Skeletal muscle satellite cell (primary cell): ENCODE results near the gene NPM1.
A peak's percentile ranks its signal among the peaks of the same experiment; 100 is the strongest.

Experiments used
- H3K27me3 ChIP-seq: 2 replicates; pipeline ENCODE4 v1.7.0; 2013; ENCODE audit warnings: low read length; ENCODE audit not compliant: control insufficient read depth, insufficient read depth
- H3K36me3 ChIP-seq: 2 replicates; pipeline ENCODE4 v1.7.0; 2013; ENCODE audit warnings: mild to moderate bottlenecking, control low read depth, low read length; ENCODE audit not compliant: insufficient read depth
- H3K4me1 ChIP-seq: 2 replicates; pipeline ENCODE4 v1.7.0; 2013; ENCODE audit warnings: low read length; ENCODE audit not compliant: control insufficient read depth, insufficient read depth
- H3K4me2 ChIP-seq: 2 replicates; pipeline ENCODE4 v1.7.0; 2013; ENCODE audit warnings: mild to moderate bottlenecking, low read length
- H3K4me3 ChIP-seq: 2 replicates; pipeline ENCODE4 v1.7.0; 2013; ENCODE audit warnings: low read length
- H3K9ac ChIP-seq: 2 replicates; pipeline ENCODE4 v1.7.0; 2013; ENCODE audit warnings: mild to moderate bottlenecking, low read depth, low read length, moderate library complexity
- H3K9me3 ChIP-seq: replicated peaks from 2 replicates; pipeline ENCODE4 v1.7.0; 2013; ENCODE audit warnings: mild to moderate bottlenecking, control low read depth, low read length

Gene NPM1

DNA sequence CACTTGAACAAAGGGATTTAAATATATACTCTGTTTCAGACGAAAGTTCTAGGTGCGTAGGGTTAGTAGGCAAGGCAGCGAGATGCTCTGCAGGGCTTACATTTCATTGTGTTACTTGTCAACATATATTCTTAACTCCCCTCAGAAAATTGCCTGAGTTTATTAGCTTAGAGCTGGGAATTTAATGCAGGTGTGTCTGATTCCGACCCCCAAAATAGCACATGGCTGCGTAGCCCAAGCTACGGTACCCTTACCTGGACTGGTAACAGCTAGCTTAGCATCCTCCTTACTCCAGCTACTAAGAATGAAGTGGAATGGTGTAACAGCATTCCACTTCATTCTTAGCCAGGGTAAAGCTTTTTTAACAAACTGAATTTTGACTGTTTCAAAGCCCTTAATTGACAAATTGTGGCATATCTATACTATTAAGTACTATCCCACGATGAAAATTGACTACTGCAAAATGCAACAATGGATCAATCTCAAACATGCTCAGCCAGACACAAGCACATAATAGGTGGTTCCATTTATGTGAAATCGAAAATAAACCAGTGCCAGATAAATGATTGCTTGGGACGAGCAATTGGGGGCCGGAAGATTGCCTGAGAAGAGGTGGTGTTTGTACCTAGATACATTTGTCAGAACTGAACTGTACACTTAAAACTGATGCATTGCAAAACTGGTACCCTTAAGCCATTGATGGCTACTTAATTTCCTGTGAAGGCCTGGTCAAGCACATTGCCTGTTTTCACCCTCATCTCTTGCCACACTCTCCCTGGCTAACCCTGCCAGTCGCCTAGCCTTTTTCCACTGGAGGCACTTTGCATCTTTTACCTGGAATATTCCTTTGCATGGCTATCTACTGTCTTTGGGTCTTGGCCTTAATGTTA, 28.8 kb downstream of the NPM1 start:
- no peaks in the 10 kb centered on the region for H3K9me3 ChIP-seq
- H3K9ac ChIP-seq: no peak overlapping the region
- H3K36me3 ChIP-seq: peaks cover 31% of the 10 kb centered on the region
- H3K4me3 ChIP-seq: no peak overlapping the region
- no peak overlapping the region for H3K4me2 ChIP-seq
- no peaks in the 10 kb centered on the region for H3K27me3 ChIP-seq
- peaks cover 21% of the 10 kb centered on the region for H3K4me1 ChIP-seq

DNA sequence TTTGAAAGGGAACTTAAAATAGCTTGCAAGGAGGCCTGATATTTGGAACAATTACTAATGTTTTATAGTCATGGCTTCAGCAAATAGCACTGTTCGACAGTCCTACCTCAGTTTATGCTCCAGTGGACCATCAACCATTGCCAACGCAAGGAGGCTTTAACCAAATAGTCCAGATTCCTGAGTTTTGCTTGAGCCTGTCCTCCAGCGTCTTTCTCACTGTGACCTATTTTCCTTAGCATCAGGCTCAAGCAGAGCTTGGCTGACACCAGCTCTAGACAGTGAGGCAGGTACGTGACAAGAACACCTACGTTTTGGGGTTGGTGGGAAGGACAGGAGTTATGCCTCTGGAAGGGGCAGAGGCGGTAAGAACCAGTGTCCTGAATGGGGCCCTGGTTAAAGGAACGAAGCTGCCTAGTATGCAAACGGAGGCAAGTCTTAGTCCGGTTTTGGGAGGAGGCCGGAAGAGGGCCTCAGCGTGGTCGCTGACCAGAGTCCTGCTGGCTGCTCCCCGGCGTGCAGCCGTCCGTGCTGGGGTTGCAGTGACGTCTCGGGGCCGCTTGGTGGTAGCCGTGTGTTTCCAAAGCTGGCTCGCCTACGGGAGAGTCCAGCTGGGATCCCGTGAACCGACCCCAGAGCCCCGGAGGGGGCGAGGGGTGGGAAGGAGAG, 30.8 kb downstream of the NPM1 start:
- Histone ChIP-seq H3K4me1 (peaks cover 21% of the 10 kb centered on the region), H3K36me3 (peaks cover 12% of the 10 kb centered on the region), H3K4me3 (peak overlapping the region; percentile 62), H3K9me3 (no peaks in the 10 kb centered on the region), H3K9ac (no peak overlapping the region), H3K4me2 (peak overlapping the region; percentile 86), H3K27me3 (no peaks in the 10 kb centered on the region)

DNA sequence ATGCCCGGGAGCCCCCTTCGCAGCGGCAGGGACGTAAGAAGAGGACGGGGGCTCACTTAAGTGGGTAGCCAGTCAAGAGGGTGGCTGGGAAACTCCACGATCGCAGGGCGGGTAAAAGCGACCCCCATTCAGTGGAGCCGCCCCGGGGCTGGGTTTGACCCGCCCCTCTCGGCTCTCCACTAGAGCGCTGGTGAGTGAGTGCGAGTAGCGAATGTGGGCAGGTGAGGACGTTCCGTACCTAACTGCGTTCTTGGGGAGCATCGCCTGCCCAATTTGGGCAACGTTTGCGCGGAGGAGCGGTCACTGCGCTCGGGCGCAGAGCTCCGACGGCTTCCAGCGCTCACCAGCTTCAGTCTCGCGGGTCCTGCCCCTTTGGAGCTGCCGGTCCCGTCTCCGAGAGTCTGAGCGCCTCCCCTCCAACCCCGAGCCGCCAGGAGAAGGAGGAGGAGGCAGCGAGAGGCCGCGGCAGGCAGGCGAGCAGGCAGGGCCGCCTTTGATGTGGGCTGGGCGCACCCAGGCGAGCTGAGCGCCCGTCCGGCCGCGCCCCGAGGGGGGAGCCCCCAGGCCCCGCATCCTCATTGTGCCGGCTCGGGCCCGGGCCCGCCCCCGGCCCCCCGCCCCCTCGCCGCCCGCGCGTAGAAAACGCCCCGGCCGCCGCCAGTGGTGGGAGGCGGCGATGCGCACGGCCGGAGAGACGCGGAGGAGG, 31.5 kb downstream of the NPM1 start, which contains the start of gene FGF18:
Gene FGF18 (plus strand): TSS at position 666 of the 706 bp plus-strand sequence. CDS start 553 bp downstream, outside the sequence.
- Histone ChIP-seq H3K9me3 (no peaks in the 10 kb centered on the region), H3K4me1 (peaks cover 21% of the 10 kb centered on the region), H3K36me3 (peaks cover 9% of the 10 kb centered on the region), H3K9ac (no peak within 1 kb of the TSS), H3K4me2 (peak within 1 kb of the TSS; percentile 86), H3K27me3 (no peaks in the 10 kb centered on the region), H3K4me3 (peak within 1 kb of the TSS; percentile 62)

DNA sequence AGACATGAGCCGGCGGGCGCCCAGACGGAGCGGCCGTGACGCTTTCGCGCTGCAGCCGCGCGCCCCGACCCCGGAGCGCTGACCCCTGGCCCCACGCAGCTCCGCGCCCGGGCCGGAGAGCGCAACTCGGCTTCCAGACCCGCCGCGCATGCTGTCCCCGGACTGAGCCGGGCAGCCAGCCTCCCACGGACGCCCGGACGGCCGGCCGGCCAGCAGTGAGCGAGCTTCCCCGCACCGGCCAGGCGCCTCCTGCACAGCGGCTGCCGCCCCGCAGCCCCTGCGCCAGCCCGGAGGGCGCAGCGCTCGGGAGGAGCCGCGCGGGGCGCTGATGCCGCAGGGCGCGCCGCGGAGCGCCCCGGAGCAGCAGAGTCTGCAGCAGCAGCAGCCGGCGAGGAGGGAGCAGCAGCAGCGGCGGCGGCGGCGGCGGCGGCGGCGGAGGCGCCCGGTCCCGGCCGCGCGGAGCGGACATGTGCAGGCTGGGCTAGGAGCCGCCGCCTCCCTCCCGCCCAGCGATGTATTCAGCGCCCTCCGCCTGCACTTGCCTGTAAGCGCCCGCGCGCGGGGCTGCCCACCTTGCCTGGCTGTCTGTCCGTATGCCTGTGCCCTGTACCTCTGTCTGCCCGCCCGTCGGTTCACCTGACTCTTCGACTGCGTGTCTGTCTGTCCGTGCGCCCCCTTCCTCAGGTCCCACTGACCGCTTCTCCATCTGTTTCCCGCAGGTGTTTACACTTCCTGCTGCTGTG, 32.2 kb downstream of the NPM1 start:
- Histone ChIP-seq H3K9ac (no peak overlapping the region), H3K4me2 (peak overlapping the region; percentile 86), H3K36me3 (peaks cover 4% of the 10 kb centered on the region), H3K9me3 (no peaks in the 10 kb centered on the region), H3K27me3 (no peaks in the 10 kb centered on the region), H3K4me1 (peaks cover 21% of the 10 kb centered on the region), H3K4me3 (peak overlapping the region; percentile 59)

DNA sequence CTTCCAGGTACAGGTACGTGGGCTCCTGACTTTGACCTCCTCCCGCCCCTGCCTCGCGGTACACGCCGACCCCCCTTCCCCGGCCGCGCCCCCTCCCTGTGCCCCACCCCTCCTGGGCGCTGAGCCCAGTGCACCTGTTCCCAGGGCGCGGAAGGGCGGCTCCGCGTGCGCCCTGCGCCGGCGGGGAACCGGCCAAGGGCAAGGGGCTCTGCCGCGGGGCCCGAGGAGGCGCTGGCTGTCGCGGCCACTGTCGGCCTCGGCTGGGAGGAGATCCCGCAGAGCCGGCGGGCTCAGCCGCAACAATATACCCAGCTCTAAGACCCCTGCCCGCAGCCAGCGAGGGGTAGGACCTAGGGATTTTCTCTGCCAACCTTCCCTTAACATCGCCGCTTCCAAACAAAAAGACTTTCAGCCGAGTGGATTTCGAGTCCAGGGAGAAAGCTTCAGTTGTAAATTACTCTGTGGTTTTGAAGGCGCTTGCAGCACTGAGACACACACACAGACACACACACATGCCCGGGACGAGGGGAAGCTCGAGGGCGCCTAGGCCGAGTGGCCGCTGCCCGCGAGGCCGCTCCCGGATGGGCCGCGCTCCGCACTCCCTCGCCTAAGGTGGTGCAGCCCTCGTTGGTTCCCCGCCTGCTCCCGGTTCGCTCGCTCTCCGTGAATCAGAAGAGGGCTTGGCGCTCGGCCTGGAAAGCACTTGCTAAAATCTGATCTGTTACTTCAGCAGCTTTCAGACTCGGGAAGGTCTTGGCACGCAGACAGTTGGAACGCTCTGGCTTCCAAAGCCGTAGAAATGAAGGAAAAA, 33.0 kb downstream of the NPM1 start:
- H3K9me3 ChIP-seq: no peaks in the 10 kb centered on the region
- H3K27me3 ChIP-seq: no peaks in the 10 kb centered on the region
- H3K9ac ChIP-seq: no peak overlapping the region
- H3K4me2 ChIP-seq: peak overlapping the region; percentile 86
- H3K4me3 ChIP-seq: peak overlapping the region; percentile 35
- peaks cover 4% of the 10 kb centered on the region for H3K36me3 ChIP-seq
- peaks cover 21% of the 10 kb centered on the region for H3K4me1 ChIP-seq

DNA sequence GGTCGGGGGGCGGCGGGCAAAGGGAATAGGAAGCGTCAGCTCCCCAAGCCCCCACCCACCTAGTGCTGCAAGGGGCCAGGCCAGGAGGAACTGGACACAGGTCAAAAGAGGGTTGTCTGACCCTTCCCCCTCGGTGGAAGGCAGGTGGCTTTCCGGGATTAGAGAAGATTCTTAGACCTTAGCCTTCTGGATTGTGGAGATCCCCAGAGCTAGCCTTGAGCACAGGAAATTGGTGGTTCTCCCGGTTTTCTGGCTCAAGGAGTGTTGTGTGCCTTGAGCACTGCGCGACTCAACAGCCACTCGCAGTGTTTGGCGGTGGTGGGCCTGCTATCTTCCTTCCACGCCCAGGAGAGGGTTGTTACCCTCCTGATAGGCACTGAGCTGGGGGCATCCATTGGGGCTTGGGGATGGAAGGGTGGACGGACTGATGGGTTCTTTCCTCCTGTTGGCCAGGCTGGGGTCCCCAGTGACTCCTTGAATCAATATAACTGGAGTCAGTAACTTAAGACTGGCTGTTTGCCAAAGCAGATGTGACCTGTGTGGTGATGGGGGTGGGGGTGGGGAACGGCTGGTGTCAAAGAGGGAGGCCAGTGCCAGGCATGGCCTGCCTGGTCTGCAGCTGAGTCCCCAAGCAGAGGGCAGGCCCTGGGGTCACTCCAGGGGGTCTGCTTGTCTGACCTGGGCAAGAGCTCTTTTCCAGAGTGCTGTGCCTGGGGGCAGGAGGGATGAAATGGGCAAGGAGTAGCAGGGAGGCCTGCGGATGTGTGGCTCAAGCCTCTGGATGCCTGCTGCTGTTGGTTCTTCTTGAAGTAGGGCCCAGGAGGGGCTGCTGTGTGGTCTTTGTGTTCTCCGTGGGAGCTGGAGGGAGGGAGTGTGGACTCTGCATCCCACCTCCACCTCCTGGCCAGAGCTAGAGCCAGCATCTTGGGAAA, 33.9 kb downstream of the NPM1 start:
- H3K27me3 ChIP-seq: no peaks in the 10 kb centered on the region
- H3K4me2 ChIP-seq: peak overlapping the region; percentile 66
- peaks cover 21% of the 10 kb centered on the region for H3K4me1 ChIP-seq
- no peaks in the 10 kb centered on the region for H3K9me3 ChIP-seq
- no peak overlapping the region for H3K4me3 ChIP-seq
- no peak overlapping the region for H3K9ac ChIP-seq
- no peaks in the 10 kb centered on the region for H3K36me3 ChIP-seq

DNA sequence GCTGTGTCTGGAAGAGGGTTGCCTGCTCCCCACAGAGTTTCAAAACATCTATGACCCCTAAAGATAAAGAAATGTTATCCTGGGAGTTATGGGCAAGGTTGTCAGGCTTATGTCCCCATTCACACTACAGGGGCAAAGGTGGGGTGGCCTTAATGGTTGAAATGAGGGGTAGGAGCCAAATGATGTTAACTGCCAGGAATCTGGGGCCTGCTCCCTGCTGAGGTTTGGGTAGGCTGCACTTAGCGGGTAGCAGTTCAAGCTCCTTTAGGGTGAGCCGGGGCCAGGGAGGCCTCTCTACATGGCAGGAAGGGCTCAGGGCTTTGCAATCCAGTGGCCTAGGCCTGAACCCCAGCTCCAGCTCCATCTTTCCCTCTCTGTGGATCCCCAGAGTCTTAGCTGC, 34.8 kb downstream of the NPM1 start:
- H3K4me3 ChIP-seq: no peak overlapping the region
- peaks cover 21% of the 10 kb centered on the region for H3K4me1 ChIP-seq
- no peaks in the 10 kb centered on the region for H3K36me3 ChIP-seq
- no peaks in the 10 kb centered on the region for H3K27me3 ChIP-seq
- H3K9ac ChIP-seq: no peak overlapping the region
- no peak overlapping the region for H3K4me2 ChIP-seq
- no peaks in the 10 kb centered on the region for H3K9me3 ChIP-seq

DNA sequence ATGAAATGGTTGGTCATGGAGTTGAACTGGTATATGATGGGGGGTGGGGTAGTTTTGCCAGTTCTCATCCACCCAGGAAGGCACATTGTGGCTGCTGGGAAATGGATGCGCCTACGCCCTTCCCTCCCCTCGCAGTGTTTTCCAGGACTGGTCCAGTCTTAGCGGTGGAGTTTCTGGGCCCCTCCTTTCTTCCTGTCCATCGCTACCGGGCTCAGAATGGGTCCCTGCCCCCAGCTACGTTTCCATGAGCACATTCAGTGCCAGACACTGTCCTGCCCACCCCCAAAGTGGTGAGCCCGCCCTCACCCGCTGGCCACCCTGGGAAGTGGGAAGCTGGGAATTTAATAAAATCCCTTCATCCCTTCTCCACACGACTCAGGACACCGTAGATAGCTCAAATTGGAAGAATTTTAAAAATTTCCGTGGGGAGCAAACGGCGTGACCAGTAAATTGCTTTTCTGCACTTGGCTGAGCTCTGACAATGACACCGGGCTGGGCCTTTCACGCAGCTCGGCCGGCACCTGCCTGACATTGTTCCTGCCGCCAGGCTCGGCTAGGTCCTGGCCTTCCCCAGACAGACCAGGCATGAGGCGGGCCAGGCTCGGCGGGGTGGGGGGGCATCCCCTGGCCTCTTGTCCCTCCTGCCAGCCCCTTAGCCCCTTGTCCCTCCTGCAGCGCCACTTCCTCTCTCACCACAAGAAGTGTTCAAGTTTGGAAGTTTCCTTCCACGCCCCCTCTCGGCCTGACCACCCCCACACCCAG, 35.4 kb downstream of the NPM1 start:
- H3K9me3 ChIP-seq: no peaks in the 10 kb centered on the region
- H3K4me1 ChIP-seq: peaks cover 21% of the 10 kb centered on the region
- no peak overlapping the region for H3K9ac ChIP-seq
- H3K36me3 ChIP-seq: no peaks in the 10 kb centered on the region
- H3K4me2 ChIP-seq: no peak overlapping the region
- no peak overlapping the region for H3K4me3 ChIP-seq
- H3K27me3 ChIP-seq: no peaks in the 10 kb centered on the region

DNA sequence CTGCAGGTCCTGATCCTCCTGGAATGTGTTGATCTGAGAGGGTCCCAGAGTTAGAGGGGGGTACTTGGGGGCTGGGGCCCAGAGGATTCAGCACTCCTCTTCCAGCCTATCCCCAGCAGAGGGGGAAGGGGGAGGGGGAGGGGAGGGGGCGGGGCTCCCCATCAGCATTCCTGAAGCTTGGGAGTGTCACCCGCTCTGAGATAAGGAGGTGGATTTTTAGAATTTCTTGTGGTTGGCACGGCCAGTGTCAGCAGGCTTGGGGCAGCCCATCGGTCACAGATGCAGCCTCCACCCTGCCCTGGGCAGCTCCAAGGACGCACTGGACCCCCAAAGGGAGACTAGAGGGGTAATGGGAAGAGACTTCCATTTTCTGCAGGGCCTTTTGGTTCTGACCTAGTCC, 37.1 kb downstream of the NPM1 start:
- H3K27me3 ChIP-seq: no peaks in the 10 kb centered on the region
- H3K4me2 ChIP-seq: no peak overlapping the region
- no peaks in the 10 kb centered on the region for H3K36me3 ChIP-seq
- H3K4me3 ChIP-seq: no peak overlapping the region
- H3K9ac ChIP-seq: no peak overlapping the region
- no peaks in the 10 kb centered on the region for H3K9me3 ChIP-seq
- peaks cover 11% of the 10 kb centered on the region for H3K4me1 ChIP-seq
